Naive thymus-derived CD4-positive, alpha-beta T cell (primary cell): Measurements from ENCODE around the gene IPO7. TPM values are rescaled to one million over a fixed set of nuclear protein-coding genes. Genes with fewer than 3 reads are reported as not detected.
A peak's percentile ranks its signal among the peaks of the same experiment; 100 is the strongest.
"Not testable (repeated sequence)": the region's sequence is repeated elsewhere in the genome, so short reads cannot be mapped to it uniquely, and the experiment has no call there.

Experiments
- ATAC-seq: fragments of 150-1000 bp; cut with Tn5 transposase; 2 replicates; pipeline ENCODE4 v1.10.0; 2021; ENCODE audit warnings: mild to moderate bottlenecking, moderate library complexity
- CTCF ChIA-PET: fragments of 350-600 bp; sonication (Branson Sonifier 250); formaldehyde crosslinking; loops from one replicate; lab custom pipeline; 2021; ENCODE audit warnings: antibody characterized with exemption; lab: Charles Lee
- POLR2A ChIA-PET: fragments of 350-600 bp; sonication (Branson Sonifier 250); formaldehyde crosslinking; loops from one replicate; lab custom pipeline; 2021; ENCODE audit warnings: antibody characterized with exemption, inconsistent platforms; lab: Charles Lee
- DNase-seq, 9 donors: peaks; one replicate each; pipeline versions ENCODE4 v3.0.0 to v3.0.0-alpha.2; 2020 to 2022; ENCODE audit warnings: mixed read lengths in 1 of 9
- H3K27ac ChIP-seq: one replicate; pipeline ENCODE4 v1.7.0; 2013; ENCODE audit warnings: mild to moderate bottlenecking, low read depth, low read length, moderate library complexity
- H3K27me3 ChIP-seq, 2 donors: one replicate each; pipeline ENCODE4 v1.7.0; 2013; ENCODE audit warnings: low read length in 2 of 2, mild to moderate bottlenecking in 2 of 2, moderate library complexity in 2 of 2; ENCODE audit not compliant: control insufficient read depth in 2 of 2, insufficient read depth in 2 of 2
- H3K36me3 ChIP-seq, 3 experiments: 1 replicate in 2 of 3; 2 replicates in 1 of 3; pipeline ENCODE4 v1.7.0; 2013; ENCODE audit warnings: low read length in 3 of 3, mild to moderate bottlenecking in 3 of 3, moderate library complexity in 1 of 3; ENCODE audit not compliant: insufficient read depth in 3 of 3, control insufficient read depth in 2 of 3
- H3K4me1 ChIP-seq, 2 donors: one replicate each; pipeline ENCODE4 v1.7.0; 2013; ENCODE audit warnings: low read length in 2 of 2, mild to moderate bottlenecking in 2 of 2, moderate library complexity in 1 of 2; ENCODE audit not compliant: control insufficient read depth in 2 of 2, insufficient read depth in 2 of 2
- H3K4me3 ChIP-seq: 2 replicates; pipeline ENCODE4 v1.7.0; 2013; ENCODE audit warnings: mild to moderate bottlenecking, low read length
- H3K9me3 ChIP-seq, 3 experiments: 1 replicate in 2 of 3; 2 replicates in 1 of 3; pipeline ENCODE4 v1.7.0; 2013; ENCODE audit warnings: low read length in 3 of 3; ENCODE audit not compliant: control insufficient read depth in 2 of 3
- H3K27ac Mint-ChIP-seq, 9 donors: one replicate each; pipeline ENCODE4 v1.8.0; 2020 to 2022; ENCODE audit warnings: mixed read lengths in 9 of 9, mild to moderate bottlenecking in 8 of 9, moderate library complexity in 5 of 9, inconsistent platforms in 2 of 9
- H3K27me3 Mint-ChIP-seq, 5 donors: one replicate each; pipeline ENCODE4 v1.8.0; 2021 to 2022; ENCODE audit warnings: mixed read lengths in 5 of 5, mild to moderate bottlenecking in 1 of 5
- H3K36me3 Mint-ChIP-seq, 5 donors: one replicate each; pipeline ENCODE4 v1.8.0; 2020 to 2022; ENCODE audit warnings: mixed read lengths in 5 of 5, mild to moderate bottlenecking in 3 of 5, inconsistent platforms in 1 of 5
- H3K4me1 Mint-ChIP-seq, 7 donors: one replicate each; pipeline ENCODE4 v1.8.0; 2020 to 2022; ENCODE audit warnings: mixed read lengths in 7 of 7, mild to moderate bottlenecking in 3 of 7, inconsistent platforms in 1 of 7
- H3K4me3 Mint-ChIP-seq, 10 donors: one replicate each; pipeline ENCODE4 v1.8.0; 2020 to 2022; ENCODE audit warnings: mild to moderate bottlenecking in 10 of 10, mixed read lengths in 10 of 10, moderate library complexity in 6 of 10, inconsistent platforms in 2 of 10
- H3K9me3 Mint-ChIP-seq, 11 donors: one replicate each; pipeline ENCODE4 v1.8.0; 2020 to 2022; ENCODE audit warnings: mixed read lengths in 11 of 11, mild to moderate bottlenecking in 4 of 11, inconsistent platforms in 1 of 11, moderate library complexity in 1 of 11
- intact Hi-C, 2 donors: fragments of 100-400 bp; cut with micrococcal nuclease; formaldehyde crosslinking; loops; one replicate each; pipeline ENCODE4 v1.15.1; 2023
- polyA plus RNA-seq, 2 donors: library from polyadenylated mRNA; unstranded; fragments of 300-500 nt; fragmentation: Illumina TruSeq; gene quantifications; one replicate each; pipeline ENCODE4 v1.2.3, GENCODE V29; 2021
- total RNA-seq, 6 experiments: library from RNA in 5 of 6; stranded (reverse) in 5 of 6; gene quantifications; 1 replicate in 5 of 6; 2 replicates in 1 of 6; pipeline ENCODE4 v1.2.3 and lab custom pipeline; 2021 to 2026

Gene IPO7
- total and polyA plus RNA-seq, 7 experiments from 2014 or later = 4.1 to 105 (median 57.5) TPM

GRCh38 chr11:9386901-9387300, 2.4 kb downstream of the IPO7 start:
- H3K4me3 Mint-ChIP-seq = peak overlapping the region; percentile 5 to 98 (median 66)
- CTCF ChIA-PET = no interaction called here

DNA sequence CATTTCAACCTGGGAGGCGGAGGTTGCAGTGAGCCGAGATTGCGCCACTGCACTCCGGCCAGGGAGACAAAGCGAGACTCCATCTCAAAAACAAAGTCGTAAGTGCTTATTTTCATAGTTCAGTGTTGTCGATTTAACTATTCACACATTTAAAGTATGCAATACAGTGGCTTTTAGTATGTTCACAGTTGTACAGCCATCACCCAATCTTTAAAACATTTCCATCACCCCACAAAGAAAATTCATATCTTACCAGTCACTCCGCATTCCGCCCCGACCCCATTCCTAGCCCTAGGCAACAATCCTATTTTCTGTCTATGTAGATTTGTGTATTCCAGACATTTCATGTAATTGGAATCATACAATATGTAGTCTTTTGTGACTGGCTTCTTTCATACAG, 11.9 kb downstream of the IPO7 start:
- peak overlapping the region in 2 of 9 donors; percentile 3 to 11 for H3K27ac Mint-ChIP-seq
- Histone ChIP-seq H3K4me1 (peaks cover 8 to 13% of the 10 kb centered on the region in 2 donors), H3K27me3 (no peaks in the 10 kb centered on the region), H3K36me3 (no peaks in the 10 kb centered on the region), H3K4me3 (no peak overlapping the region), H3K27ac (no peak overlapping the region), H3K9me3 (no peaks in the 10 kb centered on the region)
- H3K4me1 Mint-ChIP-seq = peaks cover 46 to 73% (median 60%) of the 10 kb centered on the region in 7 donors
- POLR2A ChIA-PET = interaction anchor here (0.6 kb wide), 1 partner anchor 19 kb away, joined by 3 read pairs; no protein-coding TSS in a partner anchor
- H3K9me3 Mint-ChIP-seq = no peaks in the 10 kb centered on the region
- H3K36me3 Mint-ChIP-seq = peaks cover 0 to 11% (median 9%) of the 10 kb centered on the region in 5 donors
- H3K4me3 Mint-ChIP-seq = peak overlapping the region in 4 of 10 donors; percentile 2 to 68 (median 13)
- H3K27me3 Mint-ChIP-seq = no peaks in the 10 kb centered on the region
- CTCF ChIA-PET = no interaction called here
- intact Hi-C loops = loop anchor here in 1 of 2 donors (5.0 kb wide), 1 partner anchor 229 kb away; no protein-coding TSS in a partner anchor
- DNase-seq = no peak
- ATAC-seq = no peak

More at GRCh38 chr11:9386901-9387300, 2.4 kb downstream of the IPO7 start:
- Mint-ChIP-seq H3K27ac (peak overlapping the region in 4 of 9 donors; percentile 7 to 70 (median 36)), H3K9me3 (no peaks in the 10 kb centered on the region), H3K4me1 (peaks cover 25 to 62% (median 46%) of the 10 kb centered on the region in 7 donors), H3K27me3 (no peaks in the 10 kb centered on the region), H3K36me3 (peaks cover 0 to 8% (median 0%) of the 10 kb centered on the region in 5 donors)
- Histone ChIP-seq H3K4me1 (peaks cover 11 to 16% of the 10 kb centered on the region in 2 donors), H3K9me3 (no peaks in the 10 kb centered on the region), H3K36me3 (peaks cover 0 to 5% (median 0%) of the 10 kb centered on the region in 3 experiments), H3K27ac (no peak overlapping the region), H3K4me3 (no peak overlapping the region), H3K27me3 (no peaks in the 10 kb centered on the region)
- ATAC-seq (no peak), DNase-seq (no peak)
- POLR2A ChIA-PET = interaction anchor here (1.6 to 4.2 kb wide), 3 partner anchors 8 to 72 kb away, joined by 4 to 29 read pairs (median 8); partner anchors contain the start of gene TMEM41B
- intact Hi-C loops = loop anchor here in 1 of 2 donors (5.0 to 10.0 kb wide), 2 partner anchors 125 to 918 kb away; partner anchors contain the start of gene ADM

DNA sequence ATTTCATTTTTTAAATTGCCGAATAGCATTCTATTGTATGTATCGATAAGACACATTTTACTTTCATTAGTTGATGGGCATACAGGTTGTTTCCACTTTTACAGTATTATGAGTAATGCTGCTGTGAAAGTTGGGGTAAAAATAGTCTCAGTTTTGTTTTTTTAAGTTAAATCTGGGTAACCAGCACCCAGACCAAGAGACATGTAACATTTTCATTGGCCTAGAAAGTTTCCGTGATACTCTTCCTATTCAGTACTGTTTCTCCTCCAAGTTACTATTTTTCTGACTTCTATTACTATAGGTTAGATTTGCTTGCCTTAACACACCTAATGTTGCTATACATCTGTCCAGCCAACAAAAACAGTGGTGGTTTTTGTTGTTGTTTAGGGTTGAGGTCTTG, 12.3 kb downstream of the IPO7 start:
- intact Hi-C loops = loop anchor here in 1 of 2 donors (5.0 kb wide), 1 partner anchor 229 kb away; no protein-coding TSS in a partner anchor
- DNase-seq = no peak
- Histone ChIP-seq H3K4me3 (no peak overlapping the region), H3K4me1 (peaks cover 8 to 13% of the 10 kb centered on the region in 2 donors), H3K27ac (no peak overlapping the region), H3K27me3 (no peaks in the 10 kb centered on the region), H3K9me3 (no peaks in the 10 kb centered on the region), H3K36me3 (no peaks in the 10 kb centered on the region)
- POLR2A ChIA-PET = no interaction called here
- no peak for ATAC-seq
- Mint-ChIP-seq H3K9me3 (no peaks in the 10 kb centered on the region), H3K4me3 (peak overlapping the region in 5 of 10 donors; percentile 1 to 68 (median 10)), H3K27ac (peak overlapping the region in 2 of 9 donors; percentile 3 to 11), H3K27me3 (no peaks in the 10 kb centered on the region), H3K4me1 (peaks cover 45 to 73% (median 60%) of the 10 kb centered on the region in 7 donors), H3K36me3 (peaks cover 0 to 11% (median 9%) of the 10 kb centered on the region in 5 donors)
- CTCF ChIA-PET = no interaction called here

GRCh38 chr11:9397746-9398680, 13.6 kb downstream of the IPO7 start:
- Mint-ChIP-seq H3K27me3 (no peaks in the 10 kb centered on the region), H3K4me1 (peaks cover 40 to 67% (median 56%) of the 10 kb centered on the region in 7 donors), H3K27ac (peak overlapping the region in 3 of 9 donors; percentile 10 to 65 (median 54)), H3K36me3 (peaks cover 0 to 11% (median 6%) of the 10 kb centered on the region in 5 donors), H3K9me3 (no peaks in the 10 kb centered on the region), H3K4me3 (no peak overlapping the region)
- Histone ChIP-seq H3K36me3 (peaks cover 0 to under 1% (median 0%) of the 10 kb centered on the region in 3 experiments), H3K27me3 (no peaks in the 10 kb centered on the region), H3K9me3 (no peaks in the 10 kb centered on the region), H3K27ac (no peak overlapping the region), H3K4me3 (no peak overlapping the region), H3K4me1 (peaks cover 5 to 13% of the 10 kb centered on the region in 2 donors)
- ChIA-PET CTCF (interaction anchor here (0.6 kb wide), 1 partner anchor 105 kb away, joined by 4 read pairs; no protein-coding TSS in a partner anchor), POLR2A (no interaction called here)
- no peak for DNase-seq
- no peak for ATAC-seq
- intact Hi-C loops = loop anchor here in 1 of 2 donors (5.0 kb wide), 1 partner anchor 231 kb away; no protein-coding TSS in a partner anchor

DNA sequence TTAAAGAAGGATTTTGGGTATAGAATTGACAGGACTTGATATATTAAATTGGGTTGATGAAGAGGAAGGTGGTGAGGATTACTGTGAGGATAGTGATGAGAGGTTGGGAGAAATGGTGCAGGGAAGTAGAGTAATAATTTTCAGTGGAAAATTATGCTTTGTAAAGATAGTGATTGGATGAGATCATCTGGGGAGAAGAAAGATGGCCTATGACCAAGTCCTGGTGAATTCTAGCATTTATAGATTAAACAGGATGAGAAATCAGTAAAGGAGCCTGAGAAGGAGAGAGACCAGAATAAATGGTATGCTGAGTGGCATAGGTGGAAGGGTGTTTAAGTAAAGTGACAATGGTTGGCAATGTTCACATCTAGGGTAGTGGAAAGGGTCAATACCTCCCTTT, 15.0 kb downstream of the IPO7 start:
- CTCF ChIA-PET = no interaction called here
- POLR2A ChIA-PET = no interaction called here

GRCh38 chr11:9401884-9402283, 17.4 kb downstream of the IPO7 start:
- peaks cover 25 to 47% (median 38%) of the 10 kb centered on the region in 7 donors for H3K4me1 Mint-ChIP-seq
- H3K27ac ChIP-seq, H3K4me3 ChIP-seq, POLR2A ChIA-PET, H3K4me1 ChIP-seq, intact Hi-C loops, DNase-seq, H3K4me3 Mint-ChIP-seq, H3K27me3 ChIP-seq, H3K9me3 ChIP-seq, H3K9me3 Mint-ChIP-seq, ATAC-seq, H3K27me3 Mint-ChIP-seq: not testable (repeated sequence)
- H3K36me3 ChIP-seq = peaks cover 0 to 18% (median 0%) of the 10 kb centered on the region in 3 experiments
- H3K27ac Mint-ChIP-seq = peak overlapping the region in 1 of 9 donors; percentile 45
- H3K36me3 Mint-ChIP-seq = peaks cover 0 to 18% (median 10%) of the 10 kb centered on the region in 5 donors
- CTCF ChIA-PET = interaction anchor here (0.6 kb wide), 1 partner anchor 299 kb away, joined by 5 read pairs; no protein-coding TSS in a partner anchor

More for the DNA sequence above, 15.0 kb downstream of the IPO7 start:
- Mint-ChIP-seq H3K27ac (peak overlapping the region in 4 of 9 donors; percentile 22 to 65 (median 50)), H3K9me3 (no peaks in the 10 kb centered on the region), H3K4me3 (peak overlapping the region in 2 of 10 donors; percentile 8 to 35), H3K36me3 (peaks cover 0 to 14% (median 8%) of the 10 kb centered on the region in 5 donors), H3K4me1 (peaks cover 29 to 57% (median 46%) of the 10 kb centered on the region in 7 donors), H3K27me3 (no peaks in the 10 kb centered on the region)
- DNase-seq = no peak
- Histone ChIP-seq H3K27me3 (no peaks in the 10 kb centered on the region), H3K4me1 (peaks cover 5 to 13% of the 10 kb centered on the region in 2 donors), H3K27ac (no peak overlapping the region), H3K4me3 (no peak overlapping the region), H3K9me3 (no peaks in the 10 kb centered on the region), H3K36me3 (peaks cover 0 to 10% (median 0%) of the 10 kb centered on the region in 3 experiments)
- ATAC-seq = no peak
- intact Hi-C loops = loop anchor here in 1 of 2 donors (5.0 kb wide), 1 partner anchor 232 kb away; no protein-coding TSS in a partner anchor
